ENCODE results near the gene PRR14L.

PRR14L gene

GRCh38 chr22:31647066-31647465 lies 102.9 kb downstream of the PRR14L start:
- Mint-ChIP-seq H3K36me3 (ENCODE audit: low read depth) (peaks cover 37% of the 10 kb centered on the region), H3K4me1 (no peaks in the 10 kb centered on the region), H3K9me3 (no peaks in the 10 kb centered on the region), H3K27me3 (ENCODE audit: low read depth) (no peaks in the 10 kb centered on the region), H3K4me3 (no peak overlapping the region), H3K27ac (no peak overlapping the region)
- TF ChIP-seq CTCF (IDR thresholded peaks at IDR 0.05; ENCODE audit: unreplicated experiment in 3 of 3), result no peak

- Mint-ChIP-seq H3K4me3 (no peak overlapping the region), H3K36me3 (ENCODE audit: low read depth) (peaks cover 40% of the 10 kb centered on the region)
- TF ChIP-seq CTCF (IDR thresholded peaks at IDR 0.05; ENCODE audit: unreplicated experiment in 3 of 3), result no peak
Observed at GRCh38 chr22:31646186-31647019, 103.5 kb downstream of the PRR14L start.

DNA sequence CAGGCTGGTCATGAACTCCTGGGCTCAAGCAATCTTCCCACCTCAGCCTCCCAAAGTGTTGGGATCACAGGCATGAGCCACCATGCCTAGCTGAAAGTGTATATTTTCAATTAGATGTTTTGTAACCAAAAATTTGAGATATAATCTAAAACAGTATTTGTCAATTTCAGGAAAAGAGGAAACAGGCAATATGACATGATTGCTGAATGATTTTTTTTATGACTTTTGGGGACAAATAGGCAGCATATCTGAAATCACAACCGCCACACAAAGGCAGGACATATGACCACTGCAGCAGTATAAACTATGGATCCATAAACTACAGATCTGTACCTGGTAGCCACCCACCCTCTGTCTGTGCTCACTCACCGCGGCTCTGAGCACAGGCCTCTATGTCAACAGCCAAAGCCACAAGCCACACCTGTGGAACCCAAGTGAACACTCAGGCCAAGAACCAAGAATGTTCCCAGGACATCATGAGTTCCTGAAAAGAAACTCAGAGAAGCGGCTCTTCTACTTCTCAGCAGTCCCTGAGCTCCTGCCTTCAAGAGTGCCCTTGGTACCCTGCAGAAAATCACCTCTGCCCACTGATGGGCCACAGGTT lies 110.4 kb downstream of the PRR14L start:
- TF ChIP-seq CTCF (IDR thresholded peaks at IDR 0.05; ENCODE audit: unreplicated experiment in 3 of 3), result no peak
- no peaks in the 10 kb centered on the region for H3K9me3 Mint-ChIP-seq
- no peak overlapping the region for H3K4me3 Mint-ChIP-seq
- H3K27ac Mint-ChIP-seq, result peak overlapping the region in 2 of 3 experiments; percentile 66 to 97
- no peaks in the 10 kb centered on the region for H3K27me3 Mint-ChIP-seq (ENCODE audit: low read depth)
- H3K4me1 Mint-ChIP-seq, result peaks cover 4% of the 10 kb centered on the region
- peaks cover 22% of the 10 kb centered on the region for H3K36me3 Mint-ChIP-seq (ENCODE audit: low read depth)

More at GRCh38 chr22:31646186-31647019, 103.5 kb downstream of the PRR14L start:
- H3K27me3 Mint-ChIP-seq (ENCODE audit: low read depth), result no peaks in the 10 kb centered on the region
- no peaks in the 10 kb centered on the region for H3K9me3 Mint-ChIP-seq
- H3K4me1 Mint-ChIP-seq, result no peaks in the 10 kb centered on the region
- H3K27ac Mint-ChIP-seq, result peak overlapping the region in 1 of 3 experiments; percentile 41

DNA sequence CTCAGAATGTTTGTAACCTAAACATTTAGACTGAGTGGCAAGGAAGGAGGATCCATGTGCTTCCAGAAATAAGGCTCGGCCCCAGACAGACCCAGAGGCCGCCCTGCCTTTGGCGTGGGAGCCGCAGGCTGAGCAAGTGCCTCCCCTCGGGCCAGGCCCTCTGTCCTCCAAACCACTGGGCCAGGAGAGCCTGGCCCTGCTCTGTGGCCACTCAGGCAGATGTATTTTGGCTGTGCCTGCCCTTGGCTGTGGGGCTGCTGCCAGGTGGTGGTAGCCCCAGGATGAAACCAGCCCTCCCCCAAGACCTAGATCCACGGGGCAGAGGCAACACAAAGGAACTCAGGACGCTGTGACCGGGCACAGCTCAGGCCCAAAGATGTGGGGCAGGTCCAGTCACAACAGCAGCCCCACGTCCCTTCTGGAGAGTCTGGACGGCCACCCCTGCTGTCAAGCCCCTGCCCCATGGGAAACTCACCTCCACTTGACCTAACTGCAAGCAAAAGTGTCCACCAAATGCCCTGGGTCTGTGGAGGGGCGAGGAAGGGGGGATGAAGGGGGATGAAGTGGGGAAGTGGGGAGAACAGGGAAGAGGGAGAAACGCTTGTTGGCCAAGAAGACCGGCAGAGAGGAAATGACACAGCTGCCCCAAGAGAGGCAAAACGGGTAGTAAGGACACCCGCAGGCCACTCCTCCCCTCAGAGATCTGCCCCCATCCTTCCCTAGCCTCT lies 111.9 kb downstream of the PRR14L start:
- Mint-ChIP-seq H3K36me3 (ENCODE audit: low read depth) (peaks cover 16% of the 10 kb centered on the region), H3K9me3 (no peaks in the 10 kb centered on the region), H3K4me1 (peaks cover 9% of the 10 kb centered on the region), H3K27ac (peak overlapping the region; percentile 60 to 97 (median 90)), H3K4me3 (peak overlapping the region in 2 of 3 experiments; percentile 7 to 10), H3K27me3 (ENCODE audit: low read depth) (no peaks in the 10 kb centered on the region)
- TF ChIP-seq CTCF (IDR thresholded peaks at IDR 0.05; ENCODE audit: unreplicated experiment in 3 of 3), result no peak

GRCh38 chr22:31637447-31637890 lies 112.5 kb downstream of the PRR14L start:
- peaks cover 9% of the 10 kb centered on the region for H3K4me1 Mint-ChIP-seq
- H3K27me3 Mint-ChIP-seq (ENCODE audit: low read depth), result no peaks in the 10 kb centered on the region
- H3K4me3 Mint-ChIP-seq, result peak overlapping the region in 2 of 3 experiments; percentile 7 to 10
- no peaks in the 10 kb centered on the region for H3K9me3 Mint-ChIP-seq
- H3K36me3 Mint-ChIP-seq (ENCODE audit: low read depth), result peaks cover 14% of the 10 kb centered on the region
- peak overlapping the region; percentile 60 to 97 (median 90) for H3K27ac Mint-ChIP-seq
- TF ChIP-seq CTCF (IDR thresholded peaks at IDR 0.05; ENCODE audit: unreplicated experiment in 3 of 3), result no peak

Measured in nephron (organoid).